Activated T-cell treated with anti-CD3 and anti-CD28 coated beads, Interleukin-2, amount 50 U/mL, for 72 hours (primary cell): ENCODE measurements around the gene LHCGR. TPM values are rescaled to one million over a fixed set of nuclear protein-coding genes. Genes with fewer than 3 reads are reported as not detected.

Source experiments
- ATAC-seq, 2 donors: fragments of 150-1000 bp; cut with Tn5 transposase; replicated peaks in 1 of 2; 2 replicates each; pipeline ENCODE4 v1.10.0; 2021; ENCODE audit warnings: moderate library complexity in 2 of 2, mild to moderate bottlenecking in 1 of 2
- DNase-seq, 2 donors: peaks; one replicate each; pipeline ENCODE4 v3.0.0; 2021 to 2022; ENCODE audit warnings: mixed read lengths in 1 of 2
- H3K27ac Mint-ChIP-seq: one replicate; pipeline ENCODE4 v1.8.0; 2022; ENCODE audit warnings: mild to moderate bottlenecking, moderate library complexity, mixed read lengths
- H3K27me3 Mint-ChIP-seq: one replicate; pipeline ENCODE4 v1.8.0; 2022; ENCODE audit warnings: low read depth, mixed read lengths
- H3K36me3 Mint-ChIP-seq, 2 donors: one replicate each; pipeline ENCODE4 v1.8.0; 2022; ENCODE audit warnings: mixed read lengths in 2 of 2, mild to moderate bottlenecking in 1 of 2; ENCODE audit not compliant: insufficient read depth in 2 of 2
- H3K4me1 Mint-ChIP-seq: one replicate; pipeline ENCODE4 v1.8.0; 2022; ENCODE audit warnings: low read depth, mixed read lengths
- H3K4me3 Mint-ChIP-seq, 2 donors: one replicate each; pipeline ENCODE4 v1.8.0; 2022; ENCODE audit warnings: mild to moderate bottlenecking in 2 of 2, mixed read lengths in 2 of 2, moderate library complexity in 2 of 2
- H3K9me3 Mint-ChIP-seq, 2 donors: one replicate each; pipeline ENCODE4 v1.8.0; 2022; ENCODE audit warnings: mixed read lengths in 2 of 2
- total RNA-seq, 2 donors: library from RNA; stranded (reverse); gene quantifications; one replicate each; pipeline ENCODE4 v1.2.3, GENCODE V29; 2022

The LHCGR gene
- not detected for total RNA-seq

GRCh38 chr2:48755473-48755872 lies at the start of gene LHCGR:
LHCGR (minus strand) TSS chr2:48755724; CDS start chr2:48755671, 53 bp downstream.
- Mint-ChIP-seq H3K4me3 (peak within 1 kb of the TSS in 1 of 2 donors; percentile 18), H3K36me3 (no peaks in the 10 kb centered on the region), H3K27ac (no peak within 1 kb of the TSS), H3K4me1 (peaks cover 6% of the 10 kb centered on the region), H3K27me3 (peaks cover 34% of the 10 kb centered on the region), H3K9me3 (no peaks in the 10 kb centered on the region)
- ATAC-seq (peak in 1 of 2 donors; percentile 39), DNase-seq (no peak)

GRCh38 chr2:48799601-48800000 lies 44.1 kb upstream of the LHCGR start:
- Mint-ChIP-seq H3K9me3 (peaks cover 2 to 4% of the 10 kb centered on the region in 2 donors), H3K27ac (no peak overlapping the region), H3K4me3 (no peak overlapping the region), H3K4me1 (no peaks in the 10 kb centered on the region), H3K27me3 (no peaks in the 10 kb centered on the region), H3K36me3 (no peaks in the 10 kb centered on the region)
- DNase-seq: no peak
- ATAC-seq: no peak

GRCh38 chr2:48795065-48795464 lies 39.5 kb upstream of the LHCGR start:
- no peak for ATAC-seq
- H3K4me1 Mint-ChIP-seq: no peaks in the 10 kb centered on the region
- H3K4me3 Mint-ChIP-seq: no peak overlapping the region
- no peaks in the 10 kb centered on the region for H3K36me3 Mint-ChIP-seq
- no peak overlapping the region for H3K27ac Mint-ChIP-seq
- peaks cover 2 to 3% of the 10 kb centered on the region in 2 donors for H3K9me3 Mint-ChIP-seq
- no peak for DNase-seq
- peaks cover 5% of the 10 kb centered on the region for H3K27me3 Mint-ChIP-seq

GRCh38 chr2:48793671-48794070 lies 38.1 kb upstream of the LHCGR start:
- Mint-ChIP-seq H3K9me3 (peaks cover 2 to 3% of the 10 kb centered on the region in 2 donors), H3K4me1 (no peaks in the 10 kb centered on the region), H3K27ac (no peak overlapping the region), H3K27me3 (peaks cover 5% of the 10 kb centered on the region), H3K36me3 (no peaks in the 10 kb centered on the region), H3K4me3 (no peak overlapping the region)
- ATAC-seq (no peak), DNase-seq (no peak)

GRCh38 chr2:48792030-48792429 lies 36.5 kb upstream of the LHCGR start:
- peaks cover 3% of the 10 kb centered on the region in 2 donors for H3K9me3 Mint-ChIP-seq
- DNase-seq: no peak
- H3K36me3 Mint-ChIP-seq: no peaks in the 10 kb centered on the region
- peaks cover 5% of the 10 kb centered on the region for H3K27me3 Mint-ChIP-seq
- no peak overlapping the region for H3K4me3 Mint-ChIP-seq
- H3K4me1 Mint-ChIP-seq: no peaks in the 10 kb centered on the region
- ATAC-seq: no peak
- no peak overlapping the region for H3K27ac Mint-ChIP-seq

- Mint-ChIP-seq H3K9me3 (peaks cover 2 to 3% of the 10 kb centered on the region in 2 donors), H3K27me3 (peaks cover 5% of the 10 kb centered on the region), H3K36me3 (no peaks in the 10 kb centered on the region), H3K4me3 (no peak overlapping the region), H3K4me1 (no peaks in the 10 kb centered on the region), H3K27ac (no peak overlapping the region)
- no peak for DNase-seq
- no peak for ATAC-seq
Measured at GRCh38 chr2:48790407-48791170, 35.1 kb upstream of the LHCGR start.

- Mint-ChIP-seq H3K4me1 (no peaks in the 10 kb centered on the region), H3K27me3 (no peaks in the 10 kb centered on the region), H3K36me3 (no peaks in the 10 kb centered on the region), H3K4me3 (no peak overlapping the region), H3K27ac (no peak overlapping the region), H3K9me3 (peaks cover 0 to 2% of the 10 kb centered on the region in 2 donors)
- DNase-seq (no peak), ATAC-seq (no peak)
Measured at GRCh38 chr2:48787580-48787979, 32.1 kb upstream of the LHCGR start.

GRCh38 chr2:48781366-48781765 lies 25.8 kb upstream of the LHCGR start:
- H3K9me3 Mint-ChIP-seq: no peaks in the 10 kb centered on the region
- no peaks in the 10 kb centered on the region for H3K27me3 Mint-ChIP-seq
- no peak overlapping the region for H3K27ac Mint-ChIP-seq
- H3K4me1 Mint-ChIP-seq: no peaks in the 10 kb centered on the region
- H3K36me3 Mint-ChIP-seq: no peaks in the 10 kb centered on the region
- no peak for DNase-seq
- H3K4me3 Mint-ChIP-seq: no peak overlapping the region
- ATAC-seq: no peak

GRCh38 chr2:48779019-48779716 lies 23.6 kb upstream of the LHCGR start:
- H3K9me3 Mint-ChIP-seq: no peaks in the 10 kb centered on the region
- H3K4me3 Mint-ChIP-seq: no peak overlapping the region
- no peak for DNase-seq
- H3K27ac Mint-ChIP-seq: no peak overlapping the region
- H3K4me1 Mint-ChIP-seq: no peaks in the 10 kb centered on the region
- no peaks in the 10 kb centered on the region for H3K36me3 Mint-ChIP-seq
- ATAC-seq: no peak
- H3K27me3 Mint-ChIP-seq: no peaks in the 10 kb centered on the region

GRCh38 chr2:48774251-48774650 lies 18.7 kb upstream of the LHCGR start:
- ATAC-seq (no peak), DNase-seq (no peak)
- Mint-ChIP-seq H3K9me3 (no peaks in the 10 kb centered on the region), H3K27me3 (peaks cover 1% of the 10 kb centered on the region), H3K27ac (no peak overlapping the region), H3K36me3 (no peaks in the 10 kb centered on the region), H3K4me3 (no peak overlapping the region), H3K4me1 (no peaks in the 10 kb centered on the region)

- Mint-ChIP-seq H3K9me3 (no peaks in the 10 kb centered on the region), H3K36me3 (no peaks in the 10 kb centered on the region), H3K27ac (no peak overlapping the region), H3K4me1 (no peaks in the 10 kb centered on the region), H3K27me3 (peaks cover 9% of the 10 kb centered on the region), H3K4me3 (no peak overlapping the region)
- ATAC-seq (no peak), DNase-seq (no peak)
Measured at GRCh38 chr2:48771241-48772014, 15.9 kb upstream of the LHCGR start.

GRCh38 chr2:48770181-48770580 lies 14.7 kb upstream of the LHCGR start:
- ATAC-seq (no peak), DNase-seq (no peak)
- H3K36me3 Mint-ChIP-seq: no peaks in the 10 kb centered on the region
- peaks cover 9% of the 10 kb centered on the region for H3K27me3 Mint-ChIP-seq
- no peak overlapping the region for H3K27ac Mint-ChIP-seq
- H3K4me3 Mint-ChIP-seq: no peak overlapping the region
- no peaks in the 10 kb centered on the region for H3K4me1 Mint-ChIP-seq
- H3K9me3 Mint-ChIP-seq: peaks cover 0 to 2% of the 10 kb centered on the region in 2 donors

GRCh38 chr2:48768669-48769068 lies 13.1 kb upstream of the LHCGR start:
- no peaks in the 10 kb centered on the region for H3K4me1 Mint-ChIP-seq
- H3K36me3 Mint-ChIP-seq: no peaks in the 10 kb centered on the region
- DNase-seq (no peak), ATAC-seq (no peak)
- H3K4me3 Mint-ChIP-seq: no peak overlapping the region
- peaks cover 0 to 6% of the 10 kb centered on the region in 2 donors for H3K9me3 Mint-ChIP-seq
- H3K27me3 Mint-ChIP-seq: peaks cover 9% of the 10 kb centered on the region
- no peak overlapping the region for H3K27ac Mint-ChIP-seq
